Mucosa of stomach (tissue), 1 donor: Measurements from ENCODE around the gene ZNF726.
"Not testable (repeated sequence)": the region's sequence is repeated elsewhere in the genome, so short reads cannot be mapped to it uniquely, and the experiment has no call there.

Experiments
- H3K27me3 ChIP-seq: one replicate; pipeline ENCODE4 v1.7.0; 2013; ENCODE audit warnings: mild to moderate bottlenecking, low read length; ENCODE audit not compliant: control insufficient read depth, insufficient read depth
- H3K36me3 ChIP-seq: one replicate; pipeline ENCODE4 v1.7.0; 2013; ENCODE audit warnings: low read length; ENCODE audit not compliant: control insufficient read depth, insufficient read depth
- H3K4me1 ChIP-seq: one replicate; pipeline ENCODE4 v1.7.0; 2013; ENCODE audit warnings: mild to moderate bottlenecking, low read length; ENCODE audit not compliant: control insufficient read depth, insufficient read depth
- H3K4me3 ChIP-seq: one replicate; pipeline ENCODE4 v1.7.0; 2013; ENCODE audit warnings: low read length
- H3K9ac ChIP-seq: one replicate; pipeline ENCODE4 v1.7.0; 2013; ENCODE audit warnings: mild to moderate bottlenecking, low read length, moderate library complexity
- H3K9me3 ChIP-seq: one replicate; pipeline ENCODE4 v1.7.0; 2013; ENCODE audit warnings: mild to moderate bottlenecking, low read length, moderate library complexity; ENCODE audit not compliant: control insufficient read depth
- donor health status: Pancreatic carcinoma.

ZNF726 gene

GRCh38 chr19:23904406-23904805 lies 10.3 kb upstream of the ZNF726 start:
- Histone ChIP-seq H3K9ac (no peak overlapping the region), H3K27me3 (no peaks in the 10 kb centered on the region), H3K9me3 (peaks cover 8% of the 10 kb centered on the region), H3K4me3 (no peak overlapping the region), H3K4me1 (no peaks in the 10 kb centered on the region), H3K36me3 (no peaks in the 10 kb centered on the region)

GRCh38 chr19:23905771-23906170 lies 8.9 kb upstream of the ZNF726 start:
- Histone ChIP-seq H3K36me3 (no peaks in the 10 kb centered on the region), H3K9me3 (peaks cover 8% of the 10 kb centered on the region), H3K27me3 (no peaks in the 10 kb centered on the region), H3K9ac (no peak overlapping the region), H3K4me3 (no peak overlapping the region), H3K4me1 (no peaks in the 10 kb centered on the region)

GRCh38 chr19:23906835-23907234 lies 7.9 kb upstream of the ZNF726 start:
- no peaks in the 10 kb centered on the region for H3K27me3 ChIP-seq
- peaks cover 8% of the 10 kb centered on the region for H3K9me3 ChIP-seq
- H3K36me3 ChIP-seq, result no peaks in the 10 kb centered on the region
- no peak overlapping the region for H3K4me3 ChIP-seq
- H3K4me1 ChIP-seq, result no peaks in the 10 kb centered on the region
- no peak overlapping the region for H3K9ac ChIP-seq

- Histone ChIP-seq H3K27me3 (no peaks in the 10 kb centered on the region), H3K4me3 (no peak overlapping the region), H3K9me3 (peaks cover 8% of the 10 kb centered on the region), H3K4me1 (no peaks in the 10 kb centered on the region), H3K9ac (no peak overlapping the region), H3K36me3 (no peaks in the 10 kb centered on the region)
Observed at GRCh38 chr19:23908165-23908564, 6.5 kb upstream of the ZNF726 start.

- Histone ChIP-seq H3K4me1 (no peaks in the 10 kb centered on the region), H3K36me3 (no peaks in the 10 kb centered on the region), H3K4me3 (no peak overlapping the region), H3K9me3 (peaks cover 8% of the 10 kb centered on the region), H3K27me3 (no peaks in the 10 kb centered on the region), H3K9ac (no peak overlapping the region)
Observed at GRCh38 chr19:23909222-23909621, 5.5 kb upstream of the ZNF726 start.

- H3K4me1 ChIP-seq, result no peaks in the 10 kb centered on the region
- no peak overlapping the region for H3K9ac ChIP-seq
- H3K27me3 ChIP-seq, result no peaks in the 10 kb centered on the region
- no peak overlapping the region for H3K4me3 ChIP-seq
- no peaks in the 10 kb centered on the region for H3K36me3 ChIP-seq
- H3K9me3 ChIP-seq, result no peaks in the 10 kb centered on the region
Observed at GRCh38 chr19:23913931-23914330, 755 bp upstream of the ZNF726 start.

- Histone ChIP-seq H3K4me1 (no peaks in the 10 kb centered on the region), H3K36me3 (no peaks in the 10 kb centered on the region), H3K9me3 (no peaks in the 10 kb centered on the region), H3K4me3 (no peak overlapping the region), H3K9ac (no peak overlapping the region), H3K27me3 (no peaks in the 10 kb centered on the region)
Observed at GRCh38 chr19:23916991-23917390, 2.3 kb downstream of the ZNF726 start.

GRCh38 chr19:23917856-23918255 lies 3.2 kb downstream of the ZNF726 start:
- H3K36me3 ChIP-seq, result no peaks in the 10 kb centered on the region
- H3K9ac ChIP-seq, result no peak overlapping the region
- H3K4me3 ChIP-seq, result no peak overlapping the region
- no peaks in the 10 kb centered on the region for H3K4me1 ChIP-seq
- H3K9me3 ChIP-seq, result no peaks in the 10 kb centered on the region
- H3K27me3 ChIP-seq, result no peaks in the 10 kb centered on the region

GRCh38 chr19:23925285-23925684 lies 10.6 kb downstream of the ZNF726 start:
- Histone ChIP-seq H3K36me3 (no peaks in the 10 kb centered on the region), H3K27me3 (no peaks in the 10 kb centered on the region), H3K4me3 (no peak overlapping the region), H3K4me1 (no peaks in the 10 kb centered on the region), H3K9ac (no peak overlapping the region), H3K9me3 (no peaks in the 10 kb centered on the region)

GRCh38 chr19:23932878-23933277 lies 18.2 kb downstream of the ZNF726 start:
- H3K4me1 ChIP-seq, result no peaks in the 10 kb centered on the region
- H3K36me3 ChIP-seq, result no peaks in the 10 kb centered on the region
- H3K9ac ChIP-seq, result no peak overlapping the region
- H3K9me3 ChIP-seq, result no peaks in the 10 kb centered on the region
- H3K27me3 ChIP-seq, result no peaks in the 10 kb centered on the region
- no peak overlapping the region for H3K4me3 ChIP-seq

GRCh38 chr19:23937031-23937430 lies 22.3 kb downstream of the ZNF726 start:
- H3K4me1 ChIP-seq, H3K9me3 ChIP-seq, H3K9ac ChIP-seq, H3K4me3 ChIP-seq, H3K36me3 ChIP-seq, H3K27me3 ChIP-seq: not testable (repeated sequence)

GRCh38 chr19:23943411-23943810 lies 28.7 kb downstream of the ZNF726 start:
- H3K9ac ChIP-seq, result no peak overlapping the region
- no peaks in the 10 kb centered on the region for H3K4me1 ChIP-seq
- H3K4me3 ChIP-seq, result no peak overlapping the region
- H3K36me3 ChIP-seq, result no peaks in the 10 kb centered on the region
- no peaks in the 10 kb centered on the region for H3K9me3 ChIP-seq
- no peaks in the 10 kb centered on the region for H3K27me3 ChIP-seq

- no peak overlapping the region for H3K9ac ChIP-seq
- H3K4me3 ChIP-seq, result no peak overlapping the region
- no peaks in the 10 kb centered on the region for H3K36me3 ChIP-seq
- no peaks in the 10 kb centered on the region for H3K4me1 ChIP-seq
- H3K27me3 ChIP-seq, result no peaks in the 10 kb centered on the region
- no peaks in the 10 kb centered on the region for H3K9me3 ChIP-seq
Observed at GRCh38 chr19:23946569-23946968, 31.9 kb downstream of the ZNF726 start.
